ENCODE measurements around the gene CIAO2B.

CIAO2B gene

DNA sequence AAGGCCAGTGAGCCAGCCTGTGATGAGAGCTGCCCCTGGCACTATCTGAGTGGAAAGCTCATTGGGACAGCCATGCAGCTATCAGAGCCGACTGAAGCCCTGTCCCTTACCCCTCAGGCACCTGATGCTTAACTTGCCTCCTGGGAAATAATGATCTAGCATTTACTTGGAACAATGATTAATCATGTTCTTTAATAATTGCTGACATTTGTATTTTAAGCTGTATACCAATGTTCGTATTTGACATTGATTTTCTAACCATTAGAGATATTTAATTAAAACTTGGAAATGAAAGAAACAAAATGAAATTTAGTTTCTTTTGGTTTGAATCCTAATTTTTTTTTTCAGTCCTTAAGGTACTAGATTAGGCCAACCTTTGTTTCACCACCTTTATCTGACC lies 43.4 kb downstream of the CIAO2B start:
- no peak overlapping the region for H3K27ac Mint-ChIP-seq (ENCODE audit: low read depth)
- no peak for ATAC-seq (replicated peaks; ENCODE audit: extremely low read depth, poor library complexity, severe bottlenecking)
- no peak overlapping the region for H3K4me3 Mint-ChIP-seq
- H3K36me3 Mint-ChIP-seq (ENCODE audit: insufficient read depth): peaks cover 20% of the 10 kb centered on the region
- H3K4me1 Mint-ChIP-seq: peaks cover 8% of the 10 kb centered on the region
- no peak for DNase-seq (ENCODE audit: low spot score in 2 of 2)
- no peaks in the 10 kb centered on the region for H3K9me3 Mint-ChIP-seq
- H3K27me3 Mint-ChIP-seq: no peaks in the 10 kb centered on the region

- H3K9me3 Mint-ChIP-seq: no peaks in the 10 kb centered on the region
- H3K27ac Mint-ChIP-seq (ENCODE audit: low read depth): no peak overlapping the region
Observed at GRCh38 chr16:66889622-66890021, 44.6 kb downstream of the CIAO2B start.

GRCh38 chr16:66888647-66889615 lies 45.3 kb downstream of the CIAO2B start:
- Mint-ChIP-seq H3K4me3 (no peak overlapping the region), H3K9me3 (no peaks in the 10 kb centered on the region), H3K27me3 (no peaks in the 10 kb centered on the region), H3K36me3 (ENCODE audit: insufficient read depth) (peaks cover 33% of the 10 kb centered on the region), H3K27ac (ENCODE audit: low read depth) (no peak overlapping the region), H3K4me1 (peaks cover 6% of the 10 kb centered on the region)
- ATAC-seq (replicated peaks; ENCODE audit: extremely low read depth, poor library complexity, severe bottlenecking) (no peak), DNase-seq (ENCODE audit: low spot score in 2 of 2) (no peak)

More at GRCh38 chr16:66889622-66890021, 44.6 kb downstream of the CIAO2B start:
- Mint-ChIP-seq H3K4me1 (peaks cover 7% of the 10 kb centered on the region), H3K36me3 (ENCODE audit: insufficient read depth) (peaks cover 29% of the 10 kb centered on the region), H3K4me3 (no peak overlapping the region), H3K27me3 (no peaks in the 10 kb centered on the region)
- ATAC-seq (replicated peaks; ENCODE audit: extremely low read depth, poor library complexity, severe bottlenecking) (no peak), DNase-seq (ENCODE audit: low spot score in 2 of 2) (no peak)

- Mint-ChIP-seq H3K27ac (ENCODE audit: low read depth) (no peak overlapping the region), H3K27me3 (no peaks in the 10 kb centered on the region), H3K9me3 (no peaks in the 10 kb centered on the region), H3K4me3 (no peak overlapping the region), H3K36me3 (ENCODE audit: insufficient read depth) (peaks cover 34% of the 10 kb centered on the region), H3K4me1 (peaks cover 13% of the 10 kb centered on the region)
- ATAC-seq (replicated peaks; ENCODE audit: extremely low read depth, poor library complexity, severe bottlenecking): no peak
- no peak for DNase-seq (ENCODE audit: low spot score in 2 of 2)
Observed at GRCh38 chr16:66886914-66887313, 47.3 kb downstream of the CIAO2B start.

- no peaks in the 10 kb centered on the region for H3K27me3 Mint-ChIP-seq
- H3K27ac Mint-ChIP-seq (ENCODE audit: low read depth): no peak overlapping the region
Observed at GRCh38 chr16:66886321-66886720, 47.9 kb downstream of the CIAO2B start.

DNA sequence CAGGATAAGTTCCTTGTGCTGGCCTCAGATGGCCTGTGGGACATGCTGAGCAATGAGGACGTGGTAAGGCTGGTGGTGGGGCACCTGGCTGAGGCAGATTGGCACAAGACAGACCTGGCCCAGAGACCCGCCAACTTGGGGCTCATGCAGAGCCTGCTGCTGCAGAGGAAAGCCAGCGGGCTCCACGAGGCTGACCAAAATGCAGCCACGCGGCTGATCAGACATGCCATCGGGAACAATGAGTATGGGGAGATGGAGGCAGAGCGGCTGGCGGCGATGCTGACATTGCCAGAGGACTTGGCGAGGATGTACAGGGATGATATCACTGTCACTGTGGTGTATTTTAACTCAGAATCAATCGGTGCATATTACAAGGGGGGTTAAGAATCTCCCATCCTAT lies 48.7 kb downstream of the CIAO2B start:
- H3K4me1 Mint-ChIP-seq: peaks cover 17% of the 10 kb centered on the region
- DNase-seq (ENCODE audit: low spot score in 2 of 2) (no peak), ATAC-seq (replicated peaks; ENCODE audit: extremely low read depth, poor library complexity, severe bottlenecking) (no peak)
- H3K27ac Mint-ChIP-seq (ENCODE audit: low read depth): no peak overlapping the region
- no peak overlapping the region for H3K4me3 Mint-ChIP-seq
- H3K27me3 Mint-ChIP-seq: no peaks in the 10 kb centered on the region
- H3K36me3 Mint-ChIP-seq (ENCODE audit: insufficient read depth): peaks cover 33% of the 10 kb centered on the region
- no peaks in the 10 kb centered on the region for H3K9me3 Mint-ChIP-seq

More at GRCh38 chr16:66886321-66886720, 47.9 kb downstream of the CIAO2B start:
- H3K4me3 Mint-ChIP-seq: no peak overlapping the region
- ATAC-seq (replicated peaks; ENCODE audit: extremely low read depth, poor library complexity, severe bottlenecking): no peak
- peaks cover 35% of the 10 kb centered on the region for H3K36me3 Mint-ChIP-seq (ENCODE audit: insufficient read depth)
- no peak for DNase-seq (ENCODE audit: low spot score in 2 of 2)
- no peaks in the 10 kb centered on the region for H3K9me3 Mint-ChIP-seq
- H3K4me1 Mint-ChIP-seq: peaks cover 15% of the 10 kb centered on the region

GRCh38 chr16:66882702-66883101 lies 51.5 kb downstream of the CIAO2B start:
- no peak overlapping the region for H3K4me3 Mint-ChIP-seq
- ATAC-seq (replicated peaks; ENCODE audit: extremely low read depth, poor library complexity, severe bottlenecking): no peak
- H3K36me3 Mint-ChIP-seq (ENCODE audit: insufficient read depth): peaks cover 30% of the 10 kb centered on the region
- no peak overlapping the region for H3K27ac Mint-ChIP-seq (ENCODE audit: low read depth)
- no peaks in the 10 kb centered on the region for H3K27me3 Mint-ChIP-seq
- peaks cover 36% of the 10 kb centered on the region for H3K4me1 Mint-ChIP-seq
- H3K9me3 Mint-ChIP-seq: no peaks in the 10 kb centered on the region
- DNase-seq (ENCODE audit: low spot score in 2 of 2): no peak

Data from central memory CD8-positive, alpha-beta T cell (primary cell).